Small intestine (tissue), 7 donors: Measurements from ENCODE around the gene CD81. TPM values are rescaled to one million over a fixed set of nuclear protein-coding genes. Genes with fewer than 3 reads are reported as not detected.

ENCODE experiments used
- DNase-seq, 2 donors: peaks; one replicate each; pipeline versions ENCODE4 v3.0.0 to v3.0.0-alpha.2; 2013
- FAIRE-seq: peaks from 2 replicates; lab custom pipeline; 2012; peaks lifted over from hg19 to GRCh38; lab: Jason Lieb, UNC
- H3K27ac ChIP-seq, 3 donors: one replicate each; pipeline ENCODE4 v1.5.1; 2013; ENCODE audit warnings: low read length in 2 of 3, mild to moderate bottlenecking in 2 of 3, control low read depth in 1 of 3, inconsistent platforms in 1 of 3, low read depth in 1 of 3, moderate library complexity in 1 of 3
- H3K27me3 ChIP-seq, 3 donors: one replicate each; pipeline ENCODE4 v1.6.1; 2013; ENCODE audit warnings: low read length in 3 of 3, inconsistent platforms in 1 of 3; ENCODE audit not compliant: control insufficient read depth in 3 of 3, insufficient read depth in 3 of 3
- H3K36me3 ChIP-seq, 3 donors: one replicate each; pipeline ENCODE4 v1.6.1; 2013; ENCODE audit warnings: low read length in 3 of 3, inconsistent platforms in 1 of 3, low read depth in 1 of 3, mild to moderate bottlenecking in 1 of 3, moderate library complexity in 1 of 3; ENCODE audit not compliant: control insufficient read depth in 3 of 3, insufficient read depth in 2 of 3
- H3K4me1 ChIP-seq, 3 donors: one replicate each; pipeline ENCODE4 v1.6.1; 2013; ENCODE audit warnings: low read length in 2 of 3, inconsistent platforms in 1 of 3, low read depth in 1 of 3, mild to moderate bottlenecking in 1 of 3, moderate library complexity in 1 of 3; ENCODE audit not compliant: control insufficient read depth in 3 of 3, insufficient read depth in 2 of 3
- H3K4me3 ChIP-seq, 3 donors: one replicate each; pipeline ENCODE4 v1.5.1; 2013; ENCODE audit warnings: low read length in 3 of 3, control low read depth in 1 of 3, inconsistent platforms in 1 of 3, low read depth in 1 of 3, mild to moderate bottlenecking in 1 of 3, moderate library complexity in 1 of 3
- H3K9me3 ChIP-seq, 2 donors: one replicate each; pipeline ENCODE4 v1.6.1; 2013; ENCODE audit warnings: low read depth in 1 of 2, low read length in 1 of 2; ENCODE audit not compliant: control insufficient read depth in 2 of 2, insufficient read depth in 1 of 2
- WGBS, 3 donors: extraction: QIAGEN DNeasy Blood & Tissue Kit; methylation state at CpG; one replicate each; pipeline ENCODE4 v1.1.7; 2013; 5-methylcytosine and 5-hydroxymethylcytosine counted together
- polyA plus RNA-seq, 4 donors: library from polyadenylated mRNA; stranded (reverse) in 3 of 4; unstranded in 1 of 4; fragments of 200-250 nt in 3 of 4; fragments of 120-200 nt in 1 of 4; gene quantifications; one replicate each; pipeline versions ENCODE4 v1.2.1 to v1.2.3, GENCODE V29; 2013
- donor health status: healthy with polysubstance abuse.
- donor health status: control.
- donor health status: control.
- donor health status: Bipolar disorder and iron deficiency.
- donor health status: healthy.

Gene CD81
- polyA plus RNA-seq, 4 donors: 11.0 to 285 (median 134) TPM

DNA sequence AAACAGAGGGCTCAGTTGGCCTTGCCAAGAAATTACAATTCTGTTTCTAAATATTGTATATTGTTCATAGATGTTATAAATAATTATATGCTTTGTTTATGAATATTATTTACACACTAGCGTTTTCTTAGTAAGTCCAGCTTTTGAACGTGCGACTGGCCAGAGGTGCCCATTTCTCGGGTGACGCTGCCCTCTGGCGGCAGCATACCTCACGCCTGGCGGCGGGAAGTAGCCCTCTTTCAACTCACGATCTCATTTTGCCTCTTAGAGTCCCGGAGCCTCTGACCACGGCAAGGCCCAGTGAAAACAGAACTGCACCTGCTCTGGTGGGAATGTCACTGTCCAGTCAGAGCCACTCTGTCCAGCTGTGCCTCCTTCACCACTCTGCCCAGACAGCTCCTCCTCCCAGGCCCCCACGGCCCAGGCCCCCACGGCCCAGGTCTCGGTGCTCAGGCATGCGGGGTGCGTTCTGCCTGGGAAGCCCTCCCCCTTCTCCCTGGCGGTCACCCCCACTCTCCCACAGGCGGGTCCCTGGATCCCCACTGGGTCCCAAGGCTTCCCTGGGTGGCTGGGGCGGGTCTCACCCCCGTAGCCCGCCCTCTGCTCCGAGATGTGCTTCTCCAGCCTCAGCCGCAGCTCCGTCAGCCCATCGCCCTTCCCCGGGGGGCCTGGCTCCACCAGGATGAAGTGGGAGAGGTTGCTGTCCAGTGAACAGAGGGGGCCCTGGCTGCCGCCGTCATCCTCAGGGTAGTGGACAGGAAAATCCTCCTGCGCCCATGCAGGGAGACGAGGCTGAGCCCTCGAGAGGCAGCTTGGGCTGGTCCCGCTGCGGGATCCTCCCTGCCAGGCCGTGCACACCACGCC, 42.8 kb downstream of the CD81 start:
- peak; percentile 67 to 82 for DNase-seq
- Histone ChIP-seq H3K27ac (no peak overlapping the region), H3K9me3 (no peaks in the 10 kb centered on the region), H3K27me3 (no peaks in the 10 kb centered on the region), H3K36me3 (no peaks in the 10 kb centered on the region), H3K4me3 (peak overlapping the region in 1 of 3 donors; percentile 26), H3K4me1 (peaks cover 0 to 20% (median 0%) of the 10 kb centered on the region in 3 donors)
- 11 to 48% (median 28%) methylated on average over 28 to 36 of the region's 36 CpGs for WGBS, 3 donors
- no peak for FAIRE-seq

DNA sequence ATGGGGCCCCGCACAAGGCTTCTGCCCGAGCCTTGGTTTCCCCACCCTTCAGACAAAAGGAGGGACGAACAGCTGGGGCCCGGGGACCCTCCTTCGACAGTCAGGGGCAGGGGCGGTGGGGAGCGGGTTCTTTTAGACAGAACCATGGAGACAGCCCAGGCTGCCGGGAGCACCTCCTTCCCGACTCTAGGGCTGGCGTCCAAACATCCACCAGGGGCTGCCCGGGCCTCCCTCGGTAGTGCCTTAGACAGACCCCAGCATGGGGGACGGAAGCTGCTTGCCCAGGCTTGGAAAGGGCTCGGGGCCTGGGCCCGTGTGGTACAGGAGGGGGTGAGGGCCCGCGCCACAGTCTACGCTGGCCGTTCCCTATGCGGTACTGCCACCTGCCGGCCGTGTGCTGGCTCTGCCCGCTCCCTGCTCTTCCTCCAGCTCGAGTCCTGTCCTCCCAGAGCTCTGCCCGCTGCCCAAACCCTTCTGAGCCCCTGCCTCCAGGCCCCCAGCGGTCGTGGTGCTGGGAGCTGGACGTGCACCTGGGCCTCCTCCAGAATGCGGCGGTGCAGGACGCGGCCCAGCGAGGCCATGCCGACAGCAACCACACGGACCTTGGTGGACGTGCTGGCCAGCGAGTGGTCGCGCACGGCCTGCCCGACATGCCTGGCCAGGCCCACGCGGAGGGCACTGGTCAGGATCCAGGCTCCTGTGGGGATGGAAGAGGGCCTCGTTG, 43.6 kb downstream of the CD81 start:
- no peak overlapping the region for H3K27ac ChIP-seq
- peak; percentile 74 to 85 for DNase-seq
- 8 to 25% (median 18%) methylated on average over 41 to 44 of the region's 44 CpGs for WGBS, 3 donors
- no peaks in the 10 kb centered on the region for H3K27me3 ChIP-seq
- peak overlapping the region in 1 of 3 donors; percentile 26 for H3K4me3 ChIP-seq
- FAIRE-seq: no peak
- H3K36me3 ChIP-seq: no peaks in the 10 kb centered on the region
- peaks cover 0 to 20% (median 0%) of the 10 kb centered on the region in 3 donors for H3K4me1 ChIP-seq
- H3K9me3 ChIP-seq: no peaks in the 10 kb centered on the region

DNA sequence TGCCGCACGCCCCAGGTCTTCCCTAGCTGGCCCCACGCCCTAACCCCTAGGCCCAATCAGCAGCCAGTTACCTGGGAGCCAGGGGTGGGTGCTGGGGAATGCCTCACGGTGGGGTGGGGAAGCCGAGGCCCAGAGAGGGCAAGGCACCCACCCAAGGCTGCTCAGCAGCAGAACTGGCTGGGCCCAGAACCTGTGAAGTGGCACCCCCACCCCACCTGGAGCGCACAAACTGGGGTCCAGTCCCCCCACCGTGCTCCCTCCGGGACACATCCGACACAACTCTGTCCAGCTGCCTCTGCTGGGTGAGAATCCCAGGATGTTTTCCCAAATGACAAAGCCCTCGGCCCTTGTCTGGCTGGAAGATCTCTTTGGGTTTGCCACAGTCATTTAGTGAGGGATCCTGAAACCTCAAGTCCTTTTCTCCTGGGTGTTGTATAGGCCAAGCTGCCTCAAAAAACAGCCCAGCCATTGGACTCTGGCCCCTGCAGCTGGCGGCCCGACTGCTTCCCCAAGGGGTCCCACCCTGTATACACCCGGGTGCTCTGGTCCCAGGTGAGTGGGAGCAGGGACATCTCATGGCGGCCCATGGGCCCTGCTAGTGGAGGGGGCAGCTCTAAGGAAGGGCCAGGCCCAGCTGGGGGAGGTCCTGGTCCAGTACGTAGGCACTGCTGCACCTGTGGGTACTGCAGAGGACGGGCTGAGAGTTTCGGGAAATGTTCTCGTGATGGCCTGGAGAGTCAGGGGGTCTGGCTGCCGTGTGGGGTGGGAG, 44.3 kb downstream of the CD81 start:
- WGBS, 3 donors: 22 to 60% (median 35%) methylated on average over 17 to 19 of the region's 19 CpGs
- no peaks in the 10 kb centered on the region for H3K27me3 ChIP-seq
- peaks cover 0 to 20% (median 0%) of the 10 kb centered on the region in 3 donors for H3K4me1 ChIP-seq
- no peak overlapping the region for H3K27ac ChIP-seq
- FAIRE-seq (no peak), DNase-seq (peak in 1 of 2 donors; percentile 27)
- no peaks in the 10 kb centered on the region for H3K9me3 ChIP-seq
- H3K4me3 ChIP-seq: no peak overlapping the region
- no peaks in the 10 kb centered on the region for H3K36me3 ChIP-seq

DNA sequence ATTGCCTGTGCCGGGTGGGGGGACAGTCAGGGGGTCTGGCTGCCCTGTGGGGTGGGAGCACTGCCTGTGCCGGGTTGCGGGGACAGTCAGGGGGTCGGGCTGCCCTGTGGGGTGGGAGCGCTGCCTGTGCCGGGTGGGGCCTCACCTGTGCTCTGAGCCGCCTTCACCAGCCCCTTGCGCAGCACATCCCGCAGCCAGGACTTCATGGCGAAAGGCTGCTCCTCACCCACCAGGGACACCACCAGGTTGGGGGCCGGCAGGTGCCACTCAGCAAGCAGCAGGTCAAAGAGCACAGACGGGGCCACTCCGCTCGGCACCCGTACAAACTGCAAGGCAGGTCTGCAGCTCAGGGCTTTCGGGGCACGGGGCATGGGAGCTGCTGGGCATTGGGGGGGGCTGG, 44.9 kb downstream of the CD81 start:
- Histone ChIP-seq H3K9me3 (no peaks in the 10 kb centered on the region), H3K36me3 (no peaks in the 10 kb centered on the region), H3K27me3 (no peaks in the 10 kb centered on the region), H3K4me3 (no peak overlapping the region), H3K27ac (no peak overlapping the region), H3K4me1 (peaks cover 0 to 20% (median 0%) of the 10 kb centered on the region in 3 donors)
- FAIRE-seq (no peak), DNase-seq (no peak)
- 22 to 70% (median 57%) methylated on average over 13 to 17 of the region's 17 CpGs for WGBS, 3 donors

DNA sequence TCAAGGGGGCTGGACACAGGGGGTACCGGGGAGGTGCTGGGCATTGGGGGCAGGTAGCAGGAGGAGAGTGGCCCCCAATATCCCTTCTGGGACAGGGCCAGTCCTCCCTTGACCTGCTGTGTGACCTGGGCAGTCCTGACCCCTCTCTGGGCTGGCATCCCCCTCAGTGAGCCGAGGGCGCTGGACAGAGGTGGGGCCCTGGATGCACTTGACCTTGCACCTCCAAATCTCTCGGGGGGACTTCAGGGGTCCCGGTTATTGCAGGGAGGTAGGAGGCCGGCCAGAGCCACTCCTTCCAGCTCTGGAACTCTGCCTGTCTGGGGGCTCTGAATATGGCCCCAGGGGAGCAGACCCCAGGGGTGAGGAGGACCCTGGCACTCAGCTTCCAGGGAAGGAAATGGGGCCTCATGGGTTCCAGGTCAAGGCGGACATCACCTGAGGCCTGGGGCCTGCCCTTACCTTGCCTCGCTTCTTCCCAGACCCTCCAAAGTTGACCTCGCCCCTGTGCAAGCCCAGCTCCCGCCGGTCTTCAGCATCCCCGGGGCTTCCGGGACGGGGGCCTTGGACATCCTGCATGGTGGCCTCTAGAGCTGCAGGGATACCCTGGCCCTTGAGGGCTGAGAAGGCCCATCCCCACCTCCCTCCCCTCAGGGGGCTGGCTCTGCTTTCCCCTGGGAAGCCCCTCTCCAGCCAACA, 45.5 kb downstream of the CD81 start:
- FAIRE-seq: no peak
- Histone ChIP-seq H3K36me3 (no peaks in the 10 kb centered on the region), H3K27ac (no peak overlapping the region), H3K27me3 (no peaks in the 10 kb centered on the region), H3K4me1 (peaks cover 0 to 20% (median 0%) of the 10 kb centered on the region in 3 donors), H3K9me3 (no peaks in the 10 kb centered on the region), H3K4me3 (no peak overlapping the region)
- no peak for DNase-seq
- 46 to 80% (median 48%) methylated on average over 14 of the region's 14 CpGs for WGBS, 3 donors

DNA sequence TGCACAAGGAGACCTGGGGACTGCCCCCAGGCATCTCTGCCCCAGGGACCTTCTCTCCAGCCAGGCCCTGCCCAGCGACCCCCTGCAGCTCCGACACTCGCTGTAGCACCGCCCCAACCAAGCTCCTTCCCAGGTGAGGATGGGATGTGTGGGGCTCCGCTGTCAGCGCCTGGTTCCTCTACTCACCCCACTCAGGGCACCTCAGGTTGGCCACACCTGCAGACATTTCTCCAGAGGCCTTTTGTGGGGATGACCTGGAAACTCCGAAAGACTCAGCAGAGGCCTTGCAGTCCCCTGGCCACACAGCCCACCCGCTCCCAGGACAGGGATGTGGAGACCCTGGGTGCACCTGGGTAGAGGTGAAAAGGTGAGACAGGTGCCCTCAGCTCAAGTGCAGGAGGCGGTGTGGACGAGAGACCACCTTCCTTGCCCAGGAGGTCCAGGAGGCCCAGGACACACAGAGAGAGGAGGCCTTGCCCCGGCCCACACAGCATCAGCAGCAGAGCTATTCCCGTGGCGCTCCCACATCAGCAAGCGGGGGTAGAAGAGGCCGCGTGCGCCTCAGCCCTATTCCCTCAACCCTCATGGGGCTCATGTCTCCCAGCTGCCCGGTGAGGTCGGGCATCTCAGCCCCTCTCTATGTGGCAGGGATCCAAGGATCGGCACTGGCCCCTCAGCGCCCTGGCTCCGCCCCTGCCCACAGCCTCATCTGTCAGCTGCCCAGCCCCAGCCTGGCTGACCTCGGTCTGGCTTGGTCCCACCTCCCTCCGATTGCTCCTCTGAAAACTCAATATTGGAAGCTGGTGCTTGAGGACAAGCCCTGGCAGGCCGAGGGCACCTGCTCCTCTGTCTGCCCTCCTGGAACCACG, 46.3 kb downstream of the CD81 start:
- H3K36me3 ChIP-seq: no peaks in the 10 kb centered on the region
- FAIRE-seq: no peak
- H3K9me3 ChIP-seq: no peaks in the 10 kb centered on the region
- no peak overlapping the region for H3K27ac ChIP-seq
- 41 to 78% (median 55%) methylated on average over 21 to 26 of the region's 26 CpGs for WGBS, 3 donors
- peaks cover 0 to 20% (median 0%) of the 10 kb centered on the region in 3 donors for H3K4me1 ChIP-seq
- H3K4me3 ChIP-seq: no peak overlapping the region
- H3K27me3 ChIP-seq: no peaks in the 10 kb centered on the region
- no peak for DNase-seq

DNA sequence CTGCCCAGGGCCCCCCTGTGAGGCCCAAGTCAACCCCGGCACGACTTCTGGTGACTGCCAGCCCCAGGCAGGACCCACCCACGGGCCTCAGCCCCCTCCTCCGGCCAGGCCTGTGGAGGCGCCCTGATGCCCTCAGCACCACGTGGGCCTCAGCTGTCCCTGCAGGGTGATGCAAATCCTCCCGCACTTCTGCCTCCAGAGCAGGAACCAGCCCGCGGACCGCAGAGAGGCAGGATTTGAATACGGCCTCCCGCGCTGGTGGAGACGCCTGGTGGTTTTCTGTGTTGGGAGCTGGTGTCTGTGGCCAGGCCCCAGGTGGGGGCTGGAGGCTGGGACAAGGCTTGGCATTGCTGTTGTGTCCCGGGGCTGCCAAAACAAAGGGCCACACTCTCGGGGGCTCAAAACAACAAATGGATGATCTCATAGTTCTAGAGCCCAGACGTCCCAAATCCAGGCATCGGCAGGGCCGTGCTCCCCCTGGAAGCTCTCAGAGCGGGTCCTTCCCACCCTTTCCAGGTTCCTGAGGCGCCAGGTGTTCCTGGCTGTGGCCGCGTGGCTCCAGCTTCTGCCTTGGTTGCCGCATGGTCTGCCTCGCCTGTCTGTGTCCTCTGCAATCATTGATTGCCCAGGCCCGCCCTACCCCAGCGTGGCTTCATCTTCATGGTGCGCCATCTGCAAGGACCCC, 47.8 kb downstream of the CD81 start:
- FAIRE-seq: no peak
- no peak for DNase-seq
- peaks cover 0 to 18% (median 0%) of the 10 kb centered on the region in 3 donors for H3K4me1 ChIP-seq

More for the DNA sequence above, 47.8 kb downstream of the CD81 start:
- no peaks in the 10 kb centered on the region for H3K36me3 ChIP-seq
- H3K27ac ChIP-seq: no peak overlapping the region
- WGBS, 3 donors: 42 to 80% (median 54%) methylated on average over 26 to 28 of the region's 28 CpGs
- H3K4me3 ChIP-seq: no peak overlapping the region
- H3K9me3 ChIP-seq: no peaks in the 10 kb centered on the region
- no peaks in the 10 kb centered on the region for H3K27me3 ChIP-seq
